ENCODE data around the gene CDH22.

Gene CDH22

GRCh38 chr20:46172455-46172854 lies 135.8 kb downstream of the CDH22 start:
- no peak for DNase-seq (ENCODE audit: low read depth in 2 of 2)

GRCh38 chr20:46171909-46172308 lies 136.4 kb downstream of the CDH22 start:
- DNase-seq (ENCODE audit: low read depth in 2 of 2) = no peak

- DNase-seq (ENCODE audit: low read depth in 2 of 2) = no peak
Observed at GRCh38 chr20:46171476-46171875, 136.8 kb downstream of the CDH22 start.

GRCh38 chr20:46169245-46170171 lies 138.8 kb downstream of the CDH22 start:
- DNase-seq (ENCODE audit: low read depth in 2 of 2) = no peak

- no peak for DNase-seq (ENCODE audit: low read depth in 2 of 2)
Observed at GRCh38 chr20:46168438-46168837, 139.9 kb downstream of the CDH22 start.

- DNase-seq (ENCODE audit: low read depth in 2 of 2) = no peak
Observed at GRCh38 chr20:46167080-46167479, 141.2 kb downstream of the CDH22 start.

- no peak for DNase-seq (ENCODE audit: low read depth in 2 of 2)
Observed at GRCh38 chr20:46164254-46164653, 144.0 kb downstream of the CDH22 start.

GRCh38 chr20:46161921-46162320 lies 146.4 kb downstream of the CDH22 start:
- no peak for DNase-seq (ENCODE audit: low read depth in 2 of 2)

GRCh38 chr20:46160661-46161060 lies 147.6 kb downstream of the CDH22 start:
- DNase-seq (ENCODE audit: low read depth in 2 of 2) = no peak

GRCh38 chr20:46159101-46159897 lies 149.0 kb downstream of the CDH22 start:
- no peak for DNase-seq (ENCODE audit: low read depth in 2 of 2)

GRCh38 chr20:46158476-46158987 lies 149.8 kb downstream of the CDH22 start:
- no peak for DNase-seq (ENCODE audit: low read depth in 2 of 2)

- DNase-seq (ENCODE audit: low read depth in 2 of 2) = no peak
Observed at GRCh38 chr20:46157625-46158024, 150.7 kb downstream of the CDH22 start.

GRCh38 chr20:46157076-46157592 lies 151.2 kb downstream of the CDH22 start:
- no peak for DNase-seq (ENCODE audit: low read depth in 2 of 2)

- DNase-seq (ENCODE audit: low read depth in 2 of 2) = no peak
Observed at GRCh38 chr20:46156065-46156464, 152.2 kb downstream of the CDH22 start.

GRCh38 chr20:46154796-46155195 lies 153.5 kb downstream of the CDH22 start:
- no peak for DNase-seq (ENCODE audit: low read depth in 2 of 2)

- no peak for DNase-seq (ENCODE audit: low read depth in 2 of 2)
Observed at GRCh38 chr20:46154305-46154704, 154.0 kb downstream of the CDH22 start.

GRCh38 chr20:46152824-46153586 lies 155.3 kb downstream of the CDH22 start:
- DNase-seq (ENCODE audit: low read depth in 2 of 2) = no peak

GRCh38 chr20:46151936-46152335 lies 156.4 kb downstream of the CDH22 start:
- DNase-seq (ENCODE audit: low read depth in 2 of 2) = peak in 1 of 2 donors; percentile 10

- no peak for DNase-seq (ENCODE audit: low read depth in 2 of 2)
Observed at GRCh38 chr20:46150943-46151342, 157.4 kb downstream of the CDH22 start.

- DNase-seq (ENCODE audit: low read depth in 2 of 2) = no peak
Observed at GRCh38 chr20:46148313-46149208, 159.7 kb downstream of the CDH22 start.
